GM23248 (cell line): ENCODE measurements around the gene JARID2.

Source experiments
- EZH2 ChIP-seq: fragments of 200-600 bp; sonication (generic); IDR thresholded peaks from 2 replicates; pipeline ENCODE4 v1.6.1; 2018; ENCODE audit warnings: antibody characterized with exemption, mild to moderate bottlenecking; ENCODE audit not compliant: insufficient read depth, poor library complexity, severe bottlenecking
- EZH2phosphoT487 ChIP-seq: fragments of 200-600 bp; sonication (generic); IDR thresholded peaks from 2 replicates; pipeline ENCODE4 v1.6.1; 2018; ENCODE audit warnings: antibody characterized with exemption, moderate library complexity, mild to moderate bottlenecking, low read depth; ENCODE audit not compliant: insufficient read depth

DNA sequence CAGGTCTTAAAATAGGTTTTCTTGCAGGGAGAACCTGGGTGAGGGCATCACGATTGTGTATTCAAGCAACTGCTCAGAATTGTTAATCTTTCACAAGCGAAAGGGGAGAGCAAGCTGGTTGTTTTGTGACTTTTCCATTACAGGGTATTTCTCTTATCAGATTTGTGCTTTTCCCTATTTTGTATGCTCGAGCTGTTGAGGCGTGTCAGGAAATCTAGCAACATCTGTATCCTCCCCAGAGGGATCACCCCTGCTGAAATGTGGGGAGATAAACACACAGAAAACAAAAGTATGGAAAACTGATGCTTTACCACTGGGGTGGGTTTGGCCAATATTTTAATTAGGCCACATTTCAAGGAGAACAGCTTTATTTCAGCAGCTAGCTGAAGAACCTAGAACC lies 230.0 kb downstream of the JARID2 start:
- TF ChIP-seq EZH2phosphoT487 (no peak), EZH2 (no peak)
